KBM-7 (cell line): ENCODE data around the gene ZP2.
"Not testable (repeated sequence)": the region's sequence is repeated elsewhere in the genome, so short reads cannot be mapped to it uniquely, and the experiment has no call there.

Experiments
- DNase-seq: peaks from one replicate; pipeline ENCODE4 v3.0.0-alpha.2; 2015
- in situ Hi-C: fragments of 300-500 bp; cut with MboI; formaldehyde crosslinking; loops from 2 replicates; pipeline ENCODE4 v1.14.3; 2020; ENCODE audit warnings: low sequenced_read_pairs, low pct_unique_long_range_greater_than_20kb, mixed read lengths

The ZP2 gene

GRCh38 chr16:21211486-21211885 lies at the start of gene ZP2:
Gene ZP2 (minus strand): TSS chr16:21211574. CDS start chr16:21211547, 27 bp downstream.
- DNase-seq, result no peak
- in situ Hi-C loops, result no loop called here

- in situ Hi-C loops, result no loop called here
- DNase-seq, result no peak
Measured at GRCh38 chr16:21257284-21257683, 45.9 kb upstream of the ZP2 start.

GRCh38 chr16:21256636-21257035 lies 45.3 kb upstream of the ZP2 start:
- in situ Hi-C loops, result no loop called here
- no peak for DNase-seq

- in situ Hi-C loops, result no loop called here
- no peak for DNase-seq
Measured at GRCh38 chr16:21253470-21253869, 42.1 kb upstream of the ZP2 start.

- DNase-seq, result no peak
- in situ Hi-C loops, result no loop called here
Measured at GRCh38 chr16:21250072-21250923, 38.9 kb upstream of the ZP2 start.

GRCh38 chr16:21248179-21248578 lies 36.8 kb upstream of the ZP2 start:
- in situ Hi-C loops, DNase-seq: not testable (repeated sequence)

- in situ Hi-C loops, result no loop called here
- no peak for DNase-seq
Measured at GRCh38 chr16:21244518-21245215, 33.3 kb upstream of the ZP2 start.

- no peak for DNase-seq
- in situ Hi-C loops, result no loop called here
Measured at GRCh38 chr16:21242756-21243155, 31.4 kb upstream of the ZP2 start.

- DNase-seq, result no peak
- in situ Hi-C loops, result no loop called here
Measured at GRCh38 chr16:21239646-21240045, 28.3 kb upstream of the ZP2 start.

- in situ Hi-C loops, result no loop called here
- DNase-seq, result no peak
Measured at GRCh38 chr16:21236831-21237230, 25.5 kb upstream of the ZP2 start.

- in situ Hi-C loops, result no loop called here
- DNase-seq, result no peak
Measured at GRCh38 chr16:21235199-21235585, 23.8 kb upstream of the ZP2 start.

GRCh38 chr16:21233521-21234150 lies 22.3 kb upstream of the ZP2 start, which contains the start of gene ANKS4B:
Gene ANKS4B (plus strand): TSS chr16:21233699. CDS start chr16:21233738, 39 bp downstream.
- DNase-seq, result no peak
- in situ Hi-C loops, result no loop called here

GRCh38 chr16:21233045-21233520 lies 21.7 kb upstream of the ZP2 start:
- DNase-seq, result no peak
- in situ Hi-C loops, result no loop called here

GRCh38 chr16:21228361-21228872 lies 17.0 kb upstream of the ZP2 start:
- DNase-seq, result no peak
- in situ Hi-C loops, result no loop called here

- in situ Hi-C loops, result no loop called here
- no peak for DNase-seq
Measured at GRCh38 chr16:21227866-21228265, 16.5 kb upstream of the ZP2 start.

GRCh38 chr16:21226749-21227148 lies 15.4 kb upstream of the ZP2 start:
- in situ Hi-C loops, result no loop called here
- no peak for DNase-seq

GRCh38 chr16:21224800-21225199 lies 13.4 kb upstream of the ZP2 start:
- DNase-seq, result peak; percentile 22

GRCh38 chr16:21223787-21224186 lies 12.4 kb upstream of the ZP2 start:
- in situ Hi-C loops, result no loop called here
- DNase-seq, result no peak

More at GRCh38 chr16:21224800-21225199, 13.4 kb upstream of the ZP2 start:
- in situ Hi-C loops, result no loop called here

GRCh38 chr16:21222495-21223337 lies 11.3 kb upstream of the ZP2 start:
- no peak for DNase-seq
- in situ Hi-C loops, result no loop called here
